Spleen (tissue), 11 donors: ENCODE results near the gene SDCBP2. TPM values are rescaled to one million over a fixed set of nuclear protein-coding genes. Genes with fewer than 3 reads are reported as not detected.

Experiments used
- DNase-seq: peaks from one replicate; pipeline ENCODE4 v3.0.0-alpha.2; 2020
- H3K27ac ChIP-seq, 8 donors: fragments of 200-600 bp; sonication (generic) in 7 of 8; 1 replicate in 4 of 8; 2 replicates in 4 of 8; pipeline versions ENCODE4 v1.5.0 to v1.8.0; 2016 to 2021; ENCODE audit warnings: inconsistent platforms in 4 of 8, mild to moderate bottlenecking in 4 of 8, moderate library complexity in 1 of 8
- H3K27me3 ChIP-seq, 7 donors: fragments of 200-600 bp; sonication (generic) in 6 of 7; replicated peaks in 1 of 7; 1 replicate in 4 of 7; 2 replicates in 3 of 7; pipeline versions ENCODE4 v1.5.0 to v1.8.0; 2016 to 2021; ENCODE audit warnings: inconsistent platforms in 3 of 7, mild to moderate bottlenecking in 1 of 7
- H3K36me3 ChIP-seq, 6 donors: fragments of 200-600 bp; sonication (generic) in 5 of 6; 1 replicate in 4 of 6; 2 replicates in 2 of 6; pipeline versions ENCODE4 v1.5.0 to v1.8.0; 2016 to 2021; ENCODE audit warnings: inconsistent platforms in 2 of 6
- H3K4me1 ChIP-seq, 6 donors: fragments of 200-600 bp; sonication (generic) in 5 of 6; 1 replicate in 3 of 6; 2 replicates in 3 of 6; pipeline versions ENCODE4 v1.5.0 to v1.8.0; 2016 to 2021; ENCODE audit warnings: inconsistent platforms in 3 of 6
- H3K4me3 ChIP-seq, 8 donors: fragments of 200-600 bp; sonication (generic) in 7 of 8; 1 replicate in 4 of 8; 2 replicates in 4 of 8; pipeline versions ENCODE4 v1.5.0 to v1.8.0; 2016 to 2021; ENCODE audit warnings: inconsistent platforms in 4 of 8, mild to moderate bottlenecking in 4 of 8, moderate library complexity in 2 of 8
- H3K9me3 ChIP-seq, 8 donors: fragments of 200-600 bp; sonication (generic) in 7 of 8; 1 replicate in 4 of 8; 2 replicates in 4 of 8; pipeline versions ENCODE4 v1.5.0 to v1.8.0; 2016 to 2021; ENCODE audit warnings: inconsistent platforms in 4 of 8
- CTCF ChIP-seq, 11 experiments: fragments of 200-600 bp in 7 of 11; fragments of 450-650 bp in 4 of 11; sonication (generic) in 4 of 11; IDR thresholded peaks in 8 of 11; conservative IDR thresholded peaks in 3 of 11; 1 replicate in 7 of 11; 2 replicates in 4 of 11; pipeline versions ENCODE4 v1.4.0 to v1.8.0; 2016 to 2021; ENCODE audit warnings: antibody characterized with exemption in 11 of 11, inconsistent platforms in 4 of 11, mild to moderate bottlenecking in 1 of 11
- POLR2A ChIP-seq, 3 donors: fragments of 450-650 bp; IDR thresholded peaks; one replicate each; pipeline ENCODE4 v1.5.1; 2017; ENCODE audit warnings: antibody characterized with exemption in 3 of 3, mild to moderate bottlenecking in 1 of 3
- POLR2AphosphoS5 ChIP-seq, 3 donors: sonication (generic); formaldehyde crosslinking; IDR thresholded peaks; one replicate each; pipeline ENCODE4 v1.5.1; 2017; ENCODE audit warnings: antibody characterized with exemption in 3 of 3
- WGBS, 5 donors: extraction: QIAGEN DNeasy Blood & Tissue Kit in 3 of 5; methylation state at CpG; one replicate each; pipeline versions ENCODE4 v1.1.5 to v1.1.7; 2013 to 2018; 5-methylcytosine and 5-hydroxymethylcytosine counted together
- intact Hi-C: fragments of 100-400 bp; cut with DNase I; formaldehyde crosslinking; loops from one replicate; pipeline ENCODE4 v1.15.0; 2023; ENCODE audit warnings: low total_unique reads
- polyA plus RNA-seq, 3 donors: library from polyadenylated mRNA; stranded (reverse); fragments of 200-250 nt; gene quantifications; one replicate each; pipeline ENCODE4 v1.2.1, GENCODE V29; 2013
- total RNA-seq, 7 donors: library from RNA; depleted of rRNA in 3 of 7; stranded (reverse); fragments of >200 nt in 3 of 7; fragmentation: NEBNext Ultra II Directional in 4 of 7; extraction: Animal tissue kit (Norgen Biotek cat#: 25700) in 4 of 7; gene quantifications; one replicate each; pipeline versions ENCODE4 v1.1.0 to v1.2.1, GENCODE V29; 2016 to 2021
- donor health status: healthy with polysubstance abuse.
- donor health status: DM: no; HTN: no; CAD: no; lungs with moderate emphysema.
- donor health status: DM: no; HTN: no; CAD: no.
- donor health status: Bipolar disorder and iron deficiency.
- donor health status: healthy.
- donor health status: DM: no; HTN: no; CAD: no.
- donor health status: DM: yes; HTN: yes; CAD: no.

SDCBP2 gene
- total and polyA plus RNA-seq, 10 donors: 2.0 to 7.1 (median 3.3) TPM

- Histone ChIP-seq H3K4me3 (no peak overlapping the region), H3K9me3 (no peaks in the 10 kb centered on the region), H3K4me1 (peaks cover 25 to 59% (median 45%) of the 10 kb centered on the region in 6 donors), H3K36me3 (no peaks in the 10 kb centered on the region), H3K27ac (peak overlapping the region in 7 of 8 donors; percentile 47 to 99 (median 77)), H3K27me3 (no peaks in the 10 kb centered on the region)
- intact Hi-C loops: no loop called here
- DNase-seq: no peak
- TF ChIP-seq CTCF (IDR thresholded peaks at IDR 0.05 in 8 of 11, conservative IDR thresholded peaks at IDR 0.05 in 3 of 11): no peak
- TF ChIP-seq POLR2A (IDR thresholded peaks at IDR 0.05): no peak
- no peak for TF ChIP-seq POLR2AphosphoS5 (IDR thresholded peaks at IDR 0.05)
- 61 to 83% (median 68%) methylated on average over 6 of the region's 6 CpGs for WGBS, 5 donors
Observed at GRCh38 chr20:1323256-1323655, 5.7 kb downstream of the SDCBP2 start.

- TF ChIP-seq POLR2AphosphoS5 (IDR thresholded peaks at IDR 0.05): peak in 2 of 3 donors; percentile 54 to 73
- no peak for TF ChIP-seq POLR2A (IDR thresholded peaks at IDR 0.05)
- TF ChIP-seq CTCF (IDR thresholded peaks at IDR 0.05 in 8 of 11, conservative IDR thresholded peaks at IDR 0.05 in 3 of 11): no peak
- no peaks in the 10 kb centered on the region for H3K27me3 ChIP-seq
- H3K4me3 ChIP-seq: no peak overlapping the region
- peak; percentile 70 for DNase-seq
- H3K4me1 ChIP-seq: peaks cover 25 to 57% (median 40%) of the 10 kb centered on the region in 6 donors
- no peaks in the 10 kb centered on the region for H3K36me3 ChIP-seq
- peak overlapping the region in 7 of 8 donors; percentile 47 to 99 (median 77) for H3K27ac ChIP-seq
- intact Hi-C loops: no loop called here
- 60 to 71% (median 64%) methylated on average over 11 of the region's 11 CpGs for WGBS, 5 donors
- H3K9me3 ChIP-seq: no peaks in the 10 kb centered on the region
Observed at GRCh38 chr20:1322511-1323245, 6.3 kb downstream of the SDCBP2 start.

- no peaks in the 10 kb centered on the region for H3K27me3 ChIP-seq
- DNase-seq: no peak
- no peak overlapping the region for H3K4me3 ChIP-seq
- H3K36me3 ChIP-seq: no peaks in the 10 kb centered on the region
- H3K4me1 ChIP-seq: peaks cover 16 to 50% (median 31%) of the 10 kb centered on the region in 6 donors
- no peak for TF ChIP-seq CTCF (IDR thresholded peaks at IDR 0.05 in 8 of 11, conservative IDR thresholded peaks at IDR 0.05 in 3 of 11)
- no peak for TF ChIP-seq POLR2A (IDR thresholded peaks at IDR 0.05)
- TF ChIP-seq POLR2AphosphoS5 (IDR thresholded peaks at IDR 0.05): no peak
- intact Hi-C loops: no loop called here
- 62 to 70% (median 67%) methylated on average over 4 of the region's 4 CpGs for WGBS, 5 donors
- H3K9me3 ChIP-seq: no peaks in the 10 kb centered on the region
- peak overlapping the region in 2 of 8 donors; percentile 94 to 99 for H3K27ac ChIP-seq
Observed at GRCh38 chr20:1321654-1321939, 7.3 kb downstream of the SDCBP2 start.

- WGBS, 5 donors: 83 to 89% (median 86%) methylated on average over 15 to 17 of the region's 17 CpGs
- H3K9me3 ChIP-seq: no peaks in the 10 kb centered on the region
- no peaks in the 10 kb centered on the region for H3K36me3 ChIP-seq
- DNase-seq: peak; percentile 73
- no peak for TF ChIP-seq POLR2AphosphoS5 (IDR thresholded peaks at IDR 0.05)
- TF ChIP-seq POLR2A (IDR thresholded peaks at IDR 0.05): no peak
- intact Hi-C loops: no loop called here
- H3K4me1 ChIP-seq: peaks cover 11 to 45% (median 26%) of the 10 kb centered on the region in 6 donors
- H3K27ac ChIP-seq: peak overlapping the region in 2 of 8 donors; percentile 94 to 99
- no peaks in the 10 kb centered on the region for H3K27me3 ChIP-seq
- H3K4me3 ChIP-seq: no peak overlapping the region
Observed at GRCh38 chr20:1320902-1321653, 7.9 kb downstream of the SDCBP2 start.
